K562 (cell line): Measurements from ENCODE around the gene FBXW12. TPM values are rescaled to one million over a fixed set of nuclear protein-coding genes. Genes with fewer than 3 reads are reported as not detected.

Experiments used
- ATAC-seq: fragments of 200-7000 bp; cut with Tn5 transposase; 3 replicates; pipeline ENCODE4 v1.9.1; 2020; ENCODE audit warnings: moderate library complexity
- BruUV-seq: library from RNA; stranded (reverse); fragments of 400-500 nt; replicated peaks from 2 replicates; lab custom pipeline; 2021; lab: Mats Ljungman, UMichigan
- CTCF ChIA-PET: fragments of 300-600 bp; formaldehyde crosslinking; extraction: SDS; loops from one replicate; lab custom pipeline; 2021; ENCODE audit warnings: low intra/inter-chr PET ratio; lab: Yijun Ruan, JAX
- POLR2A ChIA-PET: fragments of 300-600, 350-650 bp; sonication (Branson Sonifier 250); formaldehyde crosslinking; extraction: SDS; loops from one replicate; lab custom pipeline; 2021; ENCODE audit warnings: antibody characterized with exemption, inconsistent platforms; lab: Yijun Ruan, JAX
- DNase-seq, 4 experiments: peaks; one replicate each; pipeline versions ENCODE4 v3.0.0 to v3.0.0-alpha.2; 2011 to 2018; ENCODE audit warnings: low spot score in 3 of 4, mixed read lengths in 3 of 4; ENCODE audit errors: extremely low read depth in 1 of 4
- FAIRE-seq: peaks from 2 replicates; lab custom pipeline; 2011; peaks lifted over from hg19 to GRCh38; lab: Jason Lieb, UNC
- H2AFZ ChIP-seq: 2 replicates; pipeline ENCODE4 v1.6.0; 2011; ENCODE audit warnings: low read depth, low read length, control low read depth, inconsistent platforms
- H3K27ac ChIP-seq: fragments of 200-600 bp; 3 replicates; pipeline ENCODE4 v1.8.0; 2011; ENCODE audit warnings: low read depth, mild to moderate bottlenecking, control low read depth, inconsistent platforms, low read length, moderate library complexity, mixed read lengths; ENCODE audit errors: extremely low read depth
- H3K27me3 ChIP-seq, 2 experiments: fragments of 300-600 bp in 1 of 2; 2 replicates in 1 of 2; 3 replicates in 1 of 2; pipeline versions ENCODE4 v1.6.0 to v1.8.0; 2011; ENCODE audit warnings: inconsistent platforms in 2 of 2, low read length in 2 of 2, mild to moderate bottlenecking in 1 of 2, mixed read lengths in 1 of 2, moderate library complexity in 1 of 2; ENCODE audit not compliant: control insufficient read depth in 2 of 2, insufficient read depth in 2 of 2
- H3K36me3 ChIP-seq: fragments of 300-600 bp; 3 replicates; pipeline ENCODE4 v1.8.0; 2011; ENCODE audit warnings: mild to moderate bottlenecking, low read length, inconsistent platforms; ENCODE audit not compliant: control insufficient read depth, insufficient read depth
- H3K4me1 ChIP-seq, 2 experiments: fragments of 200-600 bp in 1 of 2; replicated peaks in 1 of 2; 2 replicates in 1 of 2; 3 replicates in 1 of 2; pipeline versions ENCODE4 v1.5.1 to v1.8.0; 2011; ENCODE audit warnings: inconsistent platforms in 2 of 2, low read length in 2 of 2, mild to moderate bottlenecking in 1 of 2, mixed read lengths in 1 of 2, moderate library complexity in 1 of 2; ENCODE audit not compliant: control insufficient read depth in 2 of 2, insufficient read depth in 2 of 2
- H3K4me2 ChIP-seq: 2 replicates; pipeline ENCODE4 v1.6.1; 2011; ENCODE audit warnings: low read length, control low read depth, inconsistent platforms, mixed read lengths; ENCODE audit not compliant: insufficient read depth
- H3K4me3 ChIP-seq: fragments of 200-600 bp; sonication (generic), shearing (Covaris generic); 2 replicates; pipeline ENCODE4 v1.5.1; 2016; ENCODE audit warnings: control low read depth, inconsistent platforms
- H3K79me2 ChIP-seq: fragments of 200-600 bp; 3 replicates; pipeline ENCODE4 v1.8.0; 2011; ENCODE audit warnings: low read length, inconsistent platforms; ENCODE audit not compliant: control insufficient read depth, insufficient read depth
- H3K9ac ChIP-seq, 2 experiments: 2 replicates each; pipeline versions ENCODE4 v1.6.0 to v1.6.1; 2011; ENCODE audit warnings: low read depth in 2 of 2, low read length in 2 of 2, control low read depth in 1 of 2, inconsistent platforms in 1 of 2, mild to moderate bottlenecking in 1 of 2, mixed read lengths in 1 of 2; ENCODE audit not compliant: insufficient read depth in 1 of 2
- H3K9me1 ChIP-seq: one replicate; pipeline ENCODE4 v1.6.0; 2011; ENCODE audit warnings: inconsistent platforms, mild to moderate bottlenecking, low read length, moderate library complexity; ENCODE audit not compliant: control insufficient read depth, insufficient read depth
- H3K9me3 ChIP-seq: replicated peaks from 2 replicates; pipeline ENCODE4 v1.5.1; 2011; ENCODE audit warnings: low read depth, low read length, inconsistent platforms; ENCODE audit not compliant: control insufficient read depth, insufficient read depth
- H4K20me1 ChIP-seq: replicated peaks from 2 replicates; pipeline ENCODE4 v1.6.1; 2011; ENCODE audit warnings: low read length, inconsistent platforms, mixed read lengths; ENCODE audit not compliant: control insufficient read depth, insufficient read depth
- BCLAF1 ChIP-seq, 2 experiments: fragments of 450-650 bp in 1 of 2; IDR thresholded peaks; 2 replicates each; pipeline ENCODE4 v1.6.1; 2011 to 2017; ENCODE audit warnings: low read depth in 2 of 2, antibody characterized with exemption in 1 of 2, borderline replicate concordance in 1 of 2, low read length in 1 of 2, mild to moderate bottlenecking in 1 of 2, mixed read lengths in 1 of 2; ENCODE audit not compliant: control insufficient read depth in 1 of 2
- BCOR ChIP-seq: fragments of 450-650 bp; IDR thresholded peaks from 2 replicates; pipeline ENCODE4 v1.6.1; 2016
- CC2D1A ChIP-seq: fragments of 450-650 bp; IDR thresholded peaks from 2 replicates; pipeline ENCODE4 v1.6.1; 2017; ENCODE audit warnings: mild to moderate bottlenecking
- DACH1 ChIP-seq: fragments of 450-650 bp; IDR thresholded peaks from 2 replicates; pipeline ENCODE4 v1.6.1; 2018; ENCODE audit not compliant: partially characterized antibody
- ERF ChIP-seq: fragments of 450-650 bp; formaldehyde crosslinking; IDR thresholded peaks from 2 replicates; pipeline ENCODE4 v1.4.0; 2020; ENCODE audit warnings: mild to moderate bottlenecking, mixed read lengths
- HDAC3 ChIP-seq: fragments of 450-650 bp; IDR thresholded peaks from 2 replicates; pipeline ENCODE4 v1.6.1; 2018; ENCODE audit warnings: borderline replicate concordance, mild to moderate bottlenecking, moderate library complexity; ENCODE audit not compliant: partially characterized antibody
- MAFG ChIP-seq: fragments of 450-650 bp; conservative IDR thresholded peaks from 2 replicates; pipeline ENCODE4 v1.6.1; 2016; ENCODE audit warnings: missing genetic modification characterization, missing compliant biosample characterization
- MLLT1 ChIP-seq, 2 experiments: fragments of 450-650 bp; IDR thresholded peaks; 2 replicates each; pipeline ENCODE4 v1.6.1; 2016
- MTA1 ChIP-seq: fragments of 450-650 bp; IDR thresholded peaks from 2 replicates; pipeline ENCODE4 v1.6.1; 2017; ENCODE audit warnings: borderline replicate concordance
- TAF7 ChIP-seq: fragments of 450-650 bp; IDR thresholded peaks from 2 replicates; pipeline ENCODE4 v1.6.1; 2016; ENCODE audit warnings: missing genetic modification characterization, missing compliant biosample characterization
- ZMIZ1 ChIP-seq, 2 experiments: fragments of 150-350 bp in 1 of 2; IDR thresholded peaks; 2 replicates each; pipeline ENCODE4 v1.6.1; 2012 to 2016; ENCODE audit warnings: low read depth in 2 of 2, low read length in 2 of 2, mild to moderate bottlenecking in 1 of 2, moderate library complexity in 1 of 2
- ZNF445 ChIP-seq: fragments of 250-450 bp; sonication (Bioruptor Pico); IDR thresholded peaks from 2 replicates; pipeline ENCODE4 v1.4.0; 2020; ENCODE audit warnings: low read depth, mild to moderate bottlenecking, moderate library complexity
- WGBS: fragments of 100-300 bp; shearing (Covaris generic); methylation state at CpG from one replicate; pipeline ENCODE4 v1.1.6; 2016; ENCODE audit warnings: low coverage, mixed read lengths; ENCODE audit not compliant: insufficient coverage; ENCODE audit errors: missing lambda C conversion rate; 5-methylcytosine and 5-hydroxymethylcytosine counted together
- in situ Hi-C: fragments of 300-500 bp; cut with MboI; formaldehyde crosslinking; loops from 4 replicates; pipeline ENCODE4 v1.15.0; 2018; ENCODE audit warnings: inconsistent platforms, mixed read lengths
- intact Hi-C: fragments of 100-400 bp; cut with micrococcal nuclease; formaldehyde crosslinking; loops from 2 replicates; pipeline ENCODE4 v1.14.2; 2022
- polyA plus RNA-seq, 8 experiments: library from polyadenylated mRNA; depleted of rRNA in 4 of 8; stranded (reverse) in 5 of 8; unstranded in 3 of 8; fragments of >200 nt; fragmentation: Nextera tagmentation in 2 of 8; fragmentation: Illumina TruSeq in 1 of 8; extraction: Ambion mirVana in 2 of 8; extraction: Trizol in 1 of 8; gene quantifications; 2 replicates each; pipeline versions ENCODE4 v1.2.1 to v1.2.3, GENCODE V29; 2011 to 2014; ENCODE audit warnings: inconsistent platforms in 1 of 8, missing spikeins in 1 of 8
- total RNA-seq, 7 experiments: library from RNA; depleted of rRNA in 6 of 7; stranded (reverse); fragments of >200 nt in 6 of 7; fragmentation: Illumina TruSeq in 2 of 7; extraction: Trizol in 2 of 7; gene quantifications; 2 replicates each; pipeline versions ENCODE4 v1.2.1 to v1.2.3, GENCODE V29; 2011 to 2021; ENCODE audit warnings: low replicate concordance in 1 of 7

Gene FBXW12
- total and polyA plus RNA-seq, 9 of the 15 experiments (the other 6 are each of a cell fraction or from before 2014, with no cell fraction given) = 0.04 to 0.07 (median 0.06) TPM; not detected in 6

GRCh38 chr3:48402907-48403306 is 30.9 kb downstream of the FBXW12 start:
- no peaks in the 10 kb centered on the region for H3K79me2 ChIP-seq
- in situ Hi-C loops = loop anchor here (5.0 kb wide), 1 partner anchor 34 kb away; no protein-coding TSS in a partner anchor
- no TSS peak for BruUV-seq

More at GRCh38 chr3:48402907-48403306, 30.9 kb downstream of the FBXW12 start:
- WGBS = 21% methylated on average over 3 of the region's 3 CpGs
- Histone ChIP-seq H4K20me1 (no peaks in the 10 kb centered on the region), H3K9me3 (no peaks in the 10 kb centered on the region), H3K9ac (no peak overlapping the region), H3K4me3 (no peak overlapping the region), H3K9me1 (no peaks in the 10 kb centered on the region), H3K36me3 (no peaks in the 10 kb centered on the region), H2AFZ (no peak overlapping the region), H3K4me1 (peaks cover 0 to 7% of the 10 kb centered on the region in 2 experiments; a peak in 1 of 5 replicates), H3K27me3 (no peaks in the 10 kb centered on the region), H3K4me2 (no peak overlapping the region), H3K27ac (no peak overlapping the region)
- ChIA-PET POLR2A (no interaction called here), CTCF (interaction anchor here (3.0 kb wide), 1 partner anchor 33 kb away, joined by 28 read pairs; no protein-coding TSS in a partner anchor)
- TF ChIP-seq HDAC3 (no peak), DACH1 (no peak), MAFG (tag) (no peak), ZMIZ1 (IDR thresholded peaks at IDR 0.05; ENCODE audit: low read depth in 2 of 2, low read length in 2 of 2) (no peak), MLLT1 (IDR thresholded peaks at IDR 0.05) (no peak), BCLAF1 (IDR thresholded peaks at IDR 0.05; ENCODE audit: borderline replicate concordance in 1 of 2, control insufficient read depth in 1 of 2, low read depth in 2 of 2, low read length in 1 of 2) (no peak), ERF (CRISPR knock-in tag) (no peak), MTA1 (no peak), TAF7 (tag) (no peak), CC2D1A (no peak), BCOR (no peak), ZNF445 (CRISPR knock-in tag) (no peak)
- intact Hi-C loops = loop anchor here (5.0 to 10.0 kb wide), 3 partner anchors 102 to 208 kb away; partner anchors contain the start of gene SHISA5
- DNase-seq (no peak), ATAC-seq (no peak), FAIRE-seq (no peak)
